DMS114 treated with DMSO at 0.1 percent for 48 hours (cell line): ENCODE results near the gene SGSM2.
"Not testable (repeated sequence)": the region's sequence is repeated elsewhere in the genome, so short reads cannot be mapped to it uniquely, and the experiment has no call there.

Source experiments
- DNase-seq: peaks from one replicate; lab custom pipeline; 2025; ENCODE audit not compliant: unreplicated experiment; lab: John Stamatoyannopoulos, UW

SGSM2 gene, protein sequence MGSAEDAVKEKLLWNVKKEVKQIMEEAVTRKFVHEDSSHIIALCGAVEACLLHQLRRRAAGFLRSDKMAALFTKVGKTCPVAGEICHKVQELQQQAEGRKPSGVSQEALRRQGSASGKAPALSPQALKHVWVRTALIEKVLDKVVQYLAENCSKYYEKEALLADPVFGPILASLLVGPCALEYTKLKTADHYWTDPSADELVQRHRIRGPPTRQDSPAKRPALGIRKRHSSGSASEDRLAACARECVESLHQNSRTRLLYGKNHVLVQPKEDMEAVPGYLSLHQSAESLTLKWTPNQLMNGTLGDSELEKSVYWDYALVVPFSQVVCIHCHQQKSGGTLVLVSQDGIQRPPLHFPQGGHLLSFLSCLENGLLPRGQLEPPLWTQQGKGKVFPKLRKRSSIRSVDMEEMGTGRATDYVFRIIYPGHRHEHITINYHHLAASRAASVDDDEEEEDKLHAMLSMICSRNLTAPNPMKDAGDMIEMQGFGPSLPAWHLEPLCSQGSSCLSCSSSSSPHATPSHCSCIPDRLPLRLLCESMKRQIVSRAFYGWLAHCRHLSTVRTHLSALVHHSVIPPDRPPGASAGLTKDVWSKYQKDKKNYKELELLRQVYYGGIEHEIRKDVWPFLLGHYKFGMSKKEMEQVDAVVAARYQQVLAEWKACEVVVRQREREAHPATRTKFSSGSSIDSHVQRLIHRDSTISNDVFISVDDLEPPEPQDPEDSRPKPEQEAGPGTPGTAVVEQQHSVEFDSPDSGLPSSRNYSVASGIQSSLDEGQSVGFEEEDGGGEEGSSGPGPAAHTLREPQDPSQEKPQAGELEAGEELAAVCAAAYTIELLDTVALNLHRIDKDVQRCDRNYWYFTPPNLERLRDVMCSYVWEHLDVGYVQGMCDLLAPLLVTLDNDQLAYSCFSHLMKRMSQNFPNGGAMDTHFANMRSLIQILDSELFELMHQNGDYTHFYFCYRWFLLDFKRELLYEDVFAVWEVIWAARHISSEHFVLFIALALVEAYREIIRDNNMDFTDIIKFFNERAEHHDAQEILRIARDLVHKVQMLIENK

DNA sequence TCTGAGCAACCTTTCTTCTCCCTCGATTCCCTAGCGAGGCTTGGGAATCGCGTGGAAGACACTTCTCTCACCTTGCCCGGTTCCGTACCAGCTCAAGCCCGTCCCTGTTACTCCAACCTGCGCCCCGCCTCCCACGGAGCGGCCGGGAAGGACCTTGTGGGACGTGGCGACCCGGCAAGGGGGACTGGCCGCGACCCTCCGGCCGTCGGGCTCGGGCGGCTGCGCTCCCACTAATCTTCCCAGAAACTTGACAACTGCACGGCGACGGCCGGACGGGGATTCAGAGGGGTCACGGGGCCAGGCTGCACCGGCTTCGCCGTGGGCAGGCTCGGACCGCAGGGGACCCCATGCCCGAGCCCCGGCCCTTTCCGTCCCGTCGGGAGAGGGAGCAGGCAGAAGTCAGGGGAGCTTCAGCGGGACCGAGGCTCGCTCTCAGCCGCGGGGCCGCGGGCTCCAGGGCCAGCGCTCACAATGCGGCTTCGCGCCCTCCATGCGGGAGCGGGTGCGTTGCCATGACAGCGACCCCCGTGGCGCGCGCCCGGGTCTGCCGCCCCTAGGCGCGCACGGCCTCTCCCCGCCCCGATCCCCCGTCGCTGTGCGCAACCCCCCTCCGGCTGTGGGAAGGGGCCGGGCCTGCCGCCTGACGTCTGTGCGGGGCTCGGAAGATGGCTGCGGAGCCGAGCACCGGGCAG, at the start of gene SGSM2:
TSS of gene SGSM2 (plus strand) at position 650 of the 692 bp plus-strand sequence. CDS start 188 bp downstream, outside the sequence.
- DNase-seq: peak; percentile 38

DNA sequence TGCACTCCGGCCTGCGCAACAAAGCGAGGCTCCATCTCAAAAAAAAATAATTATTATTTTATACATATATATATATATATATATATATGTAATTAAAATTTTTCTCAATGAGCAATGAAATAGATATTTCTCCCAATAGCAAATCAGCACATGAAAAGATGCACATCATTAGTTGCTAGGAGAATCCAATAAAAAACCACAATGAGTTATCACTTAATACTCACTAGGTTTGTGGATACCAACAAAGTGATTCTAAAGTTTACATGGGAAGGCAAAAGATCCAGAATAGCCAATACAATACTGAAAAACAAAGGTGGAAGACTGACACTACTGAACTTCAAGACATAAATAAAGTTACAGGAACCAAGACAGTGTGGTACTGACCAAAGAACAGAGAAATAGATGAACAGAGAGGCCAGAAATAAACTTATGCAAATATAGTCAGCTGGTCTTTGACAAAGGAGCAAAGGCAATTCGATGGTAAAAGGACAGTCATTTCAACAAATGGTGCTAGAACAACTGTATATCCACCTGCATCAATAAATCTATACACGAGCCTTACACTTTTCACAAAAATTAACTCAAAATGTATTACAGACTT, 47.3 kb upstream of the SGSM2 start:
- DNase-seq: no peak

DNA sequence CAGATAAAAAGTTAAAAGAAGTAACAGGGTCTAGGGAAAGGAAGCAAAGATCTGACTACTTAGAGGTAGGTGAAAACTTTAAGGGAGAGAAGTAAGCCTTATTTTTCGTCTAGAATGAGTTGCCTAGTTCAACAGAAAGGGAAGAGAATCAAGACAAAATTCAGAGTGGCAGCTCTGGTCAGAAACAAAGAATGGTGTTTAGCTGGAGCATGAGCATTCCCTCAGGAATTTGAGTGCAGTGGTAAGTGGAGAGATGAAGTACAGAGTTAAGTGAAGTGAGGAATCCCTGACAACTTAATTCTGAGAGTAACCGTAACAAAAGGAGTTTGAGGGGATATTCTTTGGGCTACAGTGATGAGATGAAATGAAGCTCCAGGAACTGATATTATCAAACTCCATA, 45.2 kb upstream of the SGSM2 start:
- DNase-seq: no peak

DNA sequence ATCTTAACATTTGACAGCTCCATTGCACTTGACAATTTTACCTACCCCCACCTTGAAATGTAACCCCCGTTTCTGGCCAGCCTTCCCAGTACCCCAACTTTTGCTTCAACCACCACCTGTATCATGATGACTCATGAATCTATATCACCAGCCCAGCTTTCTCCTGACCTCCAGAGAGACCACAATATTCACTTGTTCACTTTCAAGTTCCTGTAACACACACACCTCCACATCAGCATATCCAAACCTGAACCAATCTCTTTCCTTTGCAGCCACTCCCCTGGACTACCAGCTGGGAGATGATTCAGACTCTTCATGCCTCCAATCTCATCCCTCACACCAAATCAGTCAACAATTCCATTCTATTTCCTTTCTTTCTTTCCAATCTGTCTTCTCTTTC, 41.7 kb upstream of the SGSM2 start:
- no peak for DNase-seq

DNA sequence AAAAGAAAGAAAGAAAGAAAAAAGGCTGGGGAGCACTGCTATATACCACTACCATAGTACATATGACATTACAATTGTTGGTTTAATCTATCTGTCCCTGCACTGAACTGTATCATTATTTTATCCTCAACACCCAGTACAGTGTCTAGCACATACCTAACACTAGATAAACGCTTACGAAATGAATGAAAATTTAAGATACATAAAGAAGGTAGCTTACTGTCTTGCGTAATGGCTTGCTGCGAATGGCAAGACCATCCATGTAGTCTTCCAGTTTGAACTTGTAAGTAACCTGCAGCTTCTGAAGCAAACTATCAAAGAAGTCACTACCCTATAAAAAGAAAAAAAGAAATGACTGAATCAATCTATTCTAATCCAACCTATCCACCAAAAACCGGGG, 40.3 kb upstream of the SGSM2 start:
- DNase-seq: no peak

DNA sequence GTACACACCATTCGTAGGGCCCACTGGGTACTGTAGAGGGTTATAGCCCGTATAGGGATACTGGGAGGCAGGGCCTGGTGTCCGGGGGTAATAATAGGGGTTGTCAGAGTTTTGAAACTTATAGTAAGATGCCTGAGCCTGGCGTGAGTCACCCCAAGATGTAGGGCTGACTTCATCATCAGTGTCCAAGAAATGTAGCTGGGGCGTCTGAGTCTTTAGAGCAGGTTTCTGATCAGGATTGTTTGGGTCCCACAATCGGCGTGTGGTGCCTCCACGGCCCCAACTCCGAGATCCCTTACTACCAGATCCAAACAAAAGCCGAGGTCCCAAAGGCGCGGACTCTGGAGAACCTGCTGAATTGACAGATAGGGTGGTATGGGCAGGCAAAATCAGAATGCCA, 38.2 kb upstream of the SGSM2 start:
- DNase-seq: no peak

DNA sequence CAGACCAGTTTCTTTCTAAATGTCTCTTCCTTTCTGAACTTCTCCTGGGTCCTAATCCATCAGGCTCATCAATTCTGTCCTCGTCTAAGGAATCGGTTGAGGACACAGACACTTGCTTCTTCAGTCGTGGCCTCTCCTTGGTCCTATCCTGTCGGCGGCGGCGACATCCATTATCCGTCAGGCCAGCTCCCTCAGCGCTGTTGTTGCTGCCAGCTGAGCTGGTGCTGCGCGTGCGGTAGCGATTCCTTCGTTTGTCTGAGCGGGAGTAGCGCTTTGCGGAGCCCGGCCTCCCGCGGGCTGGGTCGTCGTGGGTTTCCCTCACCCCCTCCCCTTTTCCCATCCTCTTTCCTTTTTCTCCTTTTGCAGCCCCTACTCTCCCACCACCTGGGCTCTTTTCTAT, 37.5 kb upstream of the SGSM2 start:
- DNase-seq: no peak

DNA sequence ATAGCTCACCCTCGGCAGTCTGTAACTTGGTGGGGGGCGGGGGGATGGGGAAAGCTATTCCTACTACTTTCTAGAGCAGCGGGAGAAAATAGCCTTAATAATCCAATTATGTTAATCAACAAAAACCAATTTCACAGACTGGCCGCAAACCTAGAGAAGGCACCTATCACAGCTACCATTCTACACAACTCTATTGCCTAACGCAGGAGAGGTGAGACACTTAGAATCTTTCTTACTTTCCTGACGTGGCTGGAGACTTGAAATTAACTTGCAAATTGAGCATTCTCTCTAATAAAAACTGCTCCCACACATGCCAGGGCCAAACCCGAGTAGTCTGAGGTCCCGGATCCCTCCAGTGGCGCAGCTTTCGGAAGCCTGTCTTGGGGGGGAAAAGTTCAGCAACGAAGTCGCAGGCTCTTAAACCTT, 34.5 kb upstream of the SGSM2 start:
- DNase-seq: no peak

DNA sequence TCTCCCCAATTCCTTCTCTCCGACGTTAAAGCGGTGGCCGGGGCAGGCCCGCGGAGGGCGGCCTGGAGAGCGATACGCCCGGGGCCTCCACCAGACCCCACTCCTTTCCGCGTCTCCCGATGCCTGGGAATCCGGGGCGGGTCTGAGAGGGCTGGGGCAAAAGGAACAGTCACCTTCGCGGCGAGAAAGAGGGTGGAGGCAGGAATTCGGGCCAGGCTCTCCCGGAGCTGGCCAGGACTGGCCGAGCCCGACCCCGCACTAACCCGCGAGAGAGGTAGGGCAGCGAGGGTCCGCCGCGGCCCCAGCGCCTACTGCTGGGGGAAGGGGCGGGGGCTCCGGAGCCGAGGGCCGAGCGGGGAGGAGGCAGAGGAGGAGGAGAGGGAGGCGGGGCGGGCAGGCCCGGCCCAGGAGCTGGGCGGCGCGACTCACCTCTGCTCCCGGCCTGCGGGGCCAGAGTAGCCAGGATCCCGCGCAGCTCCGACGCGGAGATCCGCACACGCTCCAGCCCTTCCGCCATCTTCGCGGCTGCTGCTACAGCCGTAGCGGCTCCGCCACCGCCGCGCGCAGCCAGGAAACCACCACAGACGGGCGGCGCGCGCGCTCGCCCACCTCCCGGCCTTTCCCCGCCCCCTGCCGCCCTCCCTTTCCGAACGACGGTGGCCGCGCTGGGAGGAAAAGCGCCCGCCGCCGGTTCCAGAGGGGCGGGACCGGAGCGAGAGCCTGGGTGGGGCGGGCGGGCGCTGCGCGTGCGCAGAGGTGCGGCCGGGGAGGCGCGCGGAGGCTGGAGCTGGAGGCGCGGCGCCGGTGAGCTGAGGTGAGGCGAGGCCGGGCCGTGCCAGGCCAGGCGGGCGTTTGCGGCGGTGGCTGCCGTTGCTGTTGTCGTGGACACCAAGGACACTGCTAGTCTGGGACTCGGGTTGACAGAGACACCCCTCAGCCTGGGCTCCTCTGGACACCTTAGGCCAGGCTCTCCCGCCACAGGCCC, 33.8 kb upstream of the SGSM2 start, which contains the start of the genes SMG6 and SRR:
TSS of gene SMG6 (minus strand) at position 582 of the 985 bp plus-strand sequence. CDS start at position 517, 65 bp downstream.
TSS of gene SRR (plus strand) at position 747 of the 985 bp plus-strand sequence. CDS start 11,611 bp downstream, outside the sequence.
- DNase-seq: peak; percentile 73

DNA sequence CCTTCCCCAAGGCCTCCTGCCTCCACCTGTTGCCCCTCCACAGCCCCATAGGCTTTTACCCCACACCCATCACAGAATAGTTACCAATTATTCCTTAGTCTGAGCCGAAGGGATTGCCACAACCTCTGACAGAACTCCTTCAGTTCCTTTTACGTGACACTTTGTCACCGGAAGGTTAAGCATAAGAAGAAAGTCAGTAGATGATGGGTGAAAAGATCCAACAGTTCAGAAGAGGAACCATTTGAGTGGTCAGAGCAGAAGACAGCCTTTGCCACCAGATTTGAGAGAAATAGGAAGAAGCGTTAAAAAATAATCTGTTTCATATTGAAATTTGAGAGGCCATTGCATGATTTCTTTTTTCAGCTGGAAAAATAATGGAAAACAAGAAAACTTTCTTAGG, 32.4 kb upstream of the SGSM2 start:
- DNase-seq: no peak

DNA sequence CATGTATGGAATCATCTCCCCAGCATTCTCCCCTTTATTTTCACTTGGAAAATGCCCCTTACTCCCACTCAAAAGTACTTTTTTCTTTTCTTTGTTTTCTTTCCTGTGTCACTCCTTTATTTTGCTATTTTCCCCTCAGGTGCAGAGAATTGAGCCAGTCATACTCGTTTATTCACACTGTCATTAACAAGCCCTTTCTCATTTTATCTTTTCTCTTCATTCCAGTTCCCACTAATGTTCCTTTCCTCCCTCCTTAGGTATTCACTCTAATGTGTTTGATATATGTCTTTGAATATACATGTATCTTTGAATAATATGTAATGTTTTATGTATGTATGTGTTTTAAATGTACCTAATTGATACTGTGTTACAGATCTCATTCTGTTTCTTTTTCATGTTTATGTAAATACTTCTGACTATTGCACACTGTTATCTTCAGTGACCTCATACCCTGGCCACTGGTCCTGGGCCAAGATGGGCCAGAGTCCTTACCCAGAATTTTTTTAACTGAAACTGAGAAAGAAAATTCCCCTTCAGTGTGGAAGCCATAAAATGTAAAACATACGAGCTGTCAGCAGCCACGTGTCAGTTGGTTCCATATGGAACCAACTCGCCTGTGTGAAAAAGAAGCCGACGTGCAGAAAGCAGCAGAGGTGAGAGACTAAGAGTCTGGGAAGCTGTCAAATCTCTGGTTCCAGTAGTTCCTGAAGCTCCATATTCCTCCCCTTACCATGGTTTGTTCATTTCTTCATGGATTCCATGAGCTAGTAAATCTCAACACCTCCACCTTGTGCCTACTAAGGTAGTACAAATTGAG, 27.8 kb upstream of the SGSM2 start:
- DNase-seq: no peak

DNA sequence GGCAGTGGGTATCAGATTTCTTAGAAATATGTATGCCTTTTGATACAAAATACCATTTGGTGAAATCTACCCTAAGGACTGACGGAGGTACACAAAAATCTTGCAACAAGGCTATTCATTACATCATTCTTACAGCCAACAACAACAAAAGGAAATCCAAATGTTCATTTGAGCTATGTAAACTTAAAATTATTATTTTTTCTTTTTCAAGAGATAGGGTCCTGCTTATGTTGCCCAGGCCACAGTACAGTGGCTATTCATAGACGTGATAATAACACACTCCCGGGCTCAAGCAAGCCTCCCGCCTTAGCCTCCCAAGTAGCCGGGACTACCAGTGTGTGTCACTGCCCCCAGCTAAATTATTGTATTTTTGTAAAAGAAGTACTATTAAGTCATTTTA, 24.6 kb upstream of the SGSM2 start:
- DNase-seq: no peak

DNA sequence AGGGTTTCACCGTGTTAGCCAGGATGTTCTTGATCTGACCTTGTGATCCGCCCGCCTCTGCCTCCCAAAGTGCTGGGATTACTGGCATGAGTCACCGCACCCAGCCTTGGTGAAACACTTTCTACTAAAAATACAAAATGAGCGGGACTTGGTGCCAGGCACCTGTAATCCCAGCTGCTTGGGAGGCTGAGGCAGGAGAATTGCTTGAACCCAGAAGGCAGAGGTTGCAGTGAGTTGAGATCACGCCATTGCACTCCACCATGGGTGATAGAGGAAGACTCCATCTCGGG, 20.4 kb upstream of the SGSM2 start:
- DNase-seq: not testable (repeated sequence)

DNA sequence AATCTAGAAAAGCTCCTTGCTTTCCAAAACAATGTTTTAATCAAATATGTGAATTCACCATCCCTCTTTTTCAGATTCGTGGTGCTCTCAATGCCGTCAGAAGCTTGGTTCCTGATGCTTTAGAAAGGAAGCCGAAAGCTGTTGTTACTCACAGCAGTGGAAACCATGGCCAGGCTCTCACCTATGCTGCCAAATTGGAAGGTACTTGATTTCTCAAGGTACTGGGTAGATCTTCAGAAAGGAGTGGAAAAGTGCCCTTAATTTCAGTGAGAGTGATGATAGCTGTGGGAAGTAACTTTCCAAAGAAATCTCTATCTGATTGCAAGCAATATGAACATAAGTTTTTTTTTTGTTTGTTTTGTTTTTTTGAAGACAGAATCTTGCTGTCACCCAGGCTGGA, 19.5 kb upstream of the SGSM2 start:
- no peak for DNase-seq

DNA sequence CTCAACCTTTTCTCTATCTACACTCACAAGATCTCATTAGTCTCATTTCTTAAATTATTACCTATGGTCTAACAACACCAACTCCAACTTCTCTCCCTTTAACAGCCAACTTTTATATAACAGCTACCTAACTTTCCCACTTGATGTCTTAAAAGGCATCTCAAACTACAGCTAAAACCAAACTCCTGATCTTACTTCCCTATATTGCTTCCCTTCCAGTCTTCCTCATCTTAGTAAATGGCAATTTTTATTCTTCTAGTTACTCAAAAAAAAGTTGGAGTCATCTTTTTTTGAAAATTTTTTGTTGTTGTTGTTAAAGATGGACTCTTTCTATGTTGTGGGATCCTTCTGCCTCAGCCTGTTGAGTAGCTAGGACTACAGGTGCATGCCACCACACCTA, 18.2 kb upstream of the SGSM2 start:
- no peak for DNase-seq

DNA sequence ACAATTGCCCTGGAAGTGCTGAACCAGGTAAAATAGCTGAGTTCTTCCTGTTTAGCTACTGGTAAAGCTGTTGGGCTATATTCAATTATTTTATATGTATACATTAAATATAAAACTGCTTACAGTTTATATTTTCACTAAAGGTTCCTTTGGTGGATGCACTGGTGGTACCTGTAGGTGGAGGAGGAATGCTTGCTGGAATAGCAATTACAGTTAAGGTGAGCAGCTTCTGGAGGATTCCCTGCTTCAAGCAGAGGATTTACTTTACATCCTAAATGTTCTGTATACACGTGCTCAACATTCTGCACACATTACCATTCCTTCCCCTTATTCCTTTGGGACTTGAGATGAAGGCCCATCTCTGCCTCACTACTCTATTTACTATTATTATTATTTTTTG, 15.9 kb upstream of the SGSM2 start:
- DNase-seq: no peak

DNA sequence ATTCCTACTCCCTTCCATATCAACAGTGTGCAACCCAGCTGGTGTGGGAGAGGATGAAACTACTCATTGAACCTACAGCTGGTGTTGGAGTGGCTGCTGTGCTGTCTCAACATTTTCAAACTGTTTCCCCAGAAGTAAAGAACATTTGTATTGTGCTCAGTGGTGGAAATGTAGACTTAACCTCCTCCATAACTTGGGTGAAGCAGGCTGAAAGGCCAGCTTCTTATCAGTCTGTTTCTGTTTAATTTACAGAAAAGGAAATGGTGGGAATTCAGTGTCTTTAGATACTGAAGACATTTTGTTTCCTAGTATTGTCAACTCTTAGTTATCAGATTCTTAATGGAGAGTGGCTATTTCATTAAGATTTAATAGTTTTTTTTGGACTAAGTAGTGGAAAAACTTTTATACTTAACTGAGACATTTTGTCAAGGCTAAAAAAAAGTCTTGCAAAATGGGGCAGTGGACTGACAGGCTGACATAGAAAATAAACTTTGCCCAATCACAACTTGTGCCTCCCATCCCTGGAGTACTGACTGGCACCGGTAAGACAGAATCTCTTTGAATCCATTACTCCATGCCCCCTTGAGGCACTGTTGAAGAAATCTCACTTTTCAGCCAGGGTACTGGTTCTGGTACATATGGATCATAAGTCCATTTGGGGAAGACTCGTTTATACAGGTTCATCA, 13.5 kb upstream of the SGSM2 start:
- DNase-seq: no peak

DNA sequence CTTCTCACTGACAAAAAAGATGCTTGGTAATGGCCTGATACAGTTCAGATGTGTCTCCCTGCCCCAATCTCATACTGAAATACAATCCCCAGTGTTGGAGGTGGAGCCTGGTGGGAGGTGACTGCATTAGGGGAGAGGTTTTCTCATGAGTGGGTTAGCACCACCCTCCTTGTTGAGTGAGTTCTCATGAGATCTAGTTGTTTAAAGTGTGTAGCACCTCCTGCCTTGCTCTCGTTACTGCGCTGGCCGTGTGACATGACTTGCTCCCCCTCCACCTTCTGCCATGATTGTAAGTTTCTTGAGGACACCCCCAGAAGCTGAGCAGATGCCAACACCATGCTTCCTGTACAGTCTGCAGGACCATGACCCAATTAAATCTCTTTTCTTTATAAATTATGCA, 6.0 kb upstream of the SGSM2 start:
- no peak for DNase-seq
